Gastroesophageal sphincter (tissue), 3 donors: ENCODE measurements around the gene TCF7L2.

ENCODE experiments used
- CTCF ChIP-seq, 4 experiments: fragments of 200-600 bp in 2 of 4; fragments of 450-650 bp in 2 of 4; sonication (generic) in 1 of 4; IDR thresholded peaks; one replicate each; pipeline ENCODE4 v1.5.1; 2017 to 2019; ENCODE audit warnings: antibody characterized with exemption in 4 of 4, mild to moderate bottlenecking in 2 of 4, moderate library complexity in 2 of 4
- POLR2A ChIP-seq, 2 donors: fragments of 450-650 bp; IDR thresholded peaks; one replicate each; pipeline ENCODE4 v1.6.1; 2017; ENCODE audit warnings: antibody characterized with exemption in 2 of 2, mild to moderate bottlenecking in 2 of 2, moderate library complexity in 1 of 2

- no peak for TF ChIP-seq POLR2A (IDR thresholded peaks at IDR 0.05)
- no peak for TF ChIP-seq CTCF (IDR thresholded peaks at IDR 0.05)
Observed at GRCh38 chr10:113124724-113125123, 174.7 kb downstream of the TCF7L2 start.
